Neural cell (in vitro differentiated cells): Measurements from ENCODE around the gene DGKD. TPM values are rescaled to one million over a fixed set of nuclear protein-coding genes. Genes with fewer than 3 reads are reported as not detected.

ENCODE experiments used
- H2AFZ ChIP-seq: fragments of 200-600, 300-800 bp; sonication (generic), shearing (Covaris generic); 2 replicates; pipeline ENCODE4 v1.6.0; 2014; ENCODE audit warnings: low read depth, mild to moderate bottlenecking, antibody characterized with exemption, low read length, moderate library complexity
- H3F3A ChIP-seq: fragments of 200-600 bp; shearing (Covaris generic); 2 replicates; pipeline ENCODE4 v1.6.1; 2016; ENCODE audit warnings: mild to moderate bottlenecking, moderate library complexity, mixed read lengths, antibody characterized with exemption, low read length; ENCODE audit not compliant: insufficient read depth, poor library complexity, severe bottlenecking
- H3K27ac ChIP-seq: fragments of 200-600, 300-800 bp; sonication (generic), shearing (Covaris generic); 2 replicates; pipeline ENCODE4 v1.5.1; 2014; ENCODE audit warnings: mild to moderate bottlenecking, low read length, moderate library complexity
- H3K27me3 ChIP-seq: fragments of 300-800, 200-600 bp; sonication (generic), shearing (Covaris generic); 2 replicates; pipeline ENCODE4 v1.6.0; 2014; ENCODE audit warnings: mild to moderate bottlenecking, low read depth, low read length, moderate library complexity; ENCODE audit not compliant: insufficient read depth
- H3K36me3 ChIP-seq: fragments of 300-800, 200-600 bp; sonication (generic), shearing (Covaris generic); 2 replicates; pipeline ENCODE4 v1.5.1; 2014; ENCODE audit warnings: mild to moderate bottlenecking, antibody characterized with exemption, low read length, moderate library complexity; ENCODE audit not compliant: insufficient read depth
- H3K4me2 ChIP-seq: fragments of 300-800, 200-600 bp; sonication (generic), shearing (Covaris generic); 2 replicates; pipeline ENCODE4 v1.6.0; 2014; ENCODE audit warnings: mild to moderate bottlenecking, low read length
- H3K4me3 ChIP-seq: fragments of 300-800, 200-600 bp; sonication (generic), shearing (Covaris generic); 2 replicates; pipeline ENCODE4 v1.5.1; 2014; ENCODE audit warnings: mild to moderate bottlenecking, low read length, moderate library complexity
- H3K79me2 ChIP-seq: fragments of 200-600 bp; shearing (Covaris generic); replicated peaks from 2 replicates; pipeline ENCODE4 v1.6.0; 2014; ENCODE audit warnings: mild to moderate bottlenecking, low read length, moderate library complexity; ENCODE audit not compliant: insufficient read depth
- H3K9ac ChIP-seq: fragments of 300-800, 200-600 bp; sonication (generic), shearing (Covaris generic); 2 replicates; pipeline ENCODE4 v1.6.1; 2016; ENCODE audit warnings: mild to moderate bottlenecking, low read length, mixed read lengths
- H3K9me2 ChIP-seq: fragments of 200-600 bp; shearing (Covaris generic); 2 replicates; pipeline ENCODE4 v1.6.1; 2016; ENCODE audit warnings: mild to moderate bottlenecking, low read length, mixed read lengths; ENCODE audit not compliant: insufficient read depth
- H3K9me3 ChIP-seq: fragments of 200-600, 300-800 bp; sonication (generic), shearing (Covaris generic); 2 replicates; pipeline ENCODE4 v1.6.1; 2016; ENCODE audit warnings: mild to moderate bottlenecking, mixed run types, low read length, moderate library complexity, mixed read lengths
- H4K20me1 ChIP-seq: fragments of 200-600 bp; shearing (Covaris generic); 2 replicates; pipeline ENCODE4 v1.6.1; 2016; ENCODE audit warnings: mild to moderate bottlenecking, mixed run types; ENCODE audit not compliant: insufficient read depth
- CTCF ChIP-seq: fragments of 450-650 bp; IDR thresholded peaks from 2 replicates; pipeline ENCODE4 v1.5.1; 2014; ENCODE audit warnings: antibody characterized with exemption, mild to moderate bottlenecking, moderate library complexity; ENCODE audit not compliant: poor library complexity, severe bottlenecking
- EZH2 ChIP-seq: fragments of 200-600, 300-800 bp; shearing (Covaris generic), sonication (generic); IDR thresholded peaks from 2 replicates; pipeline ENCODE4 v1.6.1; 2014; ENCODE audit warnings: antibody characterized with exemption, low read length, borderline replicate concordance, mild to moderate bottlenecking; ENCODE audit not compliant: insufficient read depth, poor library complexity, severe bottlenecking
- MXI1 ChIP-seq: fragments of 450-650 bp; conservative IDR thresholded peaks from 2 replicates; pipeline ENCODE4 v1.6.1; 2014; ENCODE audit warnings: antibody characterized with exemption, mild to moderate bottlenecking; ENCODE audit not compliant: poor library complexity, severe bottlenecking
- POLR2AphosphoS5 ChIP-seq: IDR thresholded peaks from 2 replicates; pipeline ENCODE4 v1.6.1; 2012
- RAD21 ChIP-seq: fragments of 450-650 bp; conservative IDR thresholded peaks from 2 replicates; pipeline ENCODE4 v1.6.1; 2014; ENCODE audit warnings: antibody characterized with exemption, mild to moderate bottlenecking, moderate library complexity
- REST ChIP-seq: IDR thresholded peaks from 2 replicates; pipeline ENCODE4 v1.6.1; 2012; ENCODE audit warnings: borderline replicate concordance
- SMC3 ChIP-seq: fragments of 450-650 bp; conservative IDR thresholded peaks from 2 replicates; pipeline ENCODE4 v1.6.1; 2014; ENCODE audit warnings: antibody characterized with exemption, mild to moderate bottlenecking, moderate library complexity; ENCODE audit not compliant: poor library complexity
- TAF1 ChIP-seq: IDR thresholded peaks from 2 replicates; pipeline ENCODE4 v1.6.1; 2012; ENCODE audit warnings: low read depth
- polyA plus RNA-seq: library from polyadenylated mRNA; depleted of rRNA; stranded (reverse); fragments of >200 nt; gene quantifications from 2 replicates; pipeline ENCODE4 v1.2.3, GENCODE V29; 2014

Gene DGKD
- polyA plus RNA-seq, 1 donor from 2014 or later = 36.4 TPM

GRCh38 chr2:233471291-233472035 is 117.2 kb downstream of the DGKD start:
- H3K4me3 ChIP-seq = no peak overlapping the region
- no peak overlapping the region for H2AFZ ChIP-seq
- no peaks in the 10 kb centered on the region for H3K9me3 ChIP-seq
- H3K27ac ChIP-seq = no peak overlapping the region
- H3K79me2 ChIP-seq = no peaks in the 10 kb centered on the region
- TF ChIP-seq MXI1 (no peak), POLR2AphosphoS5 (no peak), RAD21 (no peak), CTCF (no peak), SMC3 (no peak)
- H3K9me2 ChIP-seq = no peaks in the 10 kb centered on the region
- no peak overlapping the region for H3K9ac ChIP-seq
- H4K20me1 ChIP-seq = no peaks in the 10 kb centered on the region
- H3K4me2 ChIP-seq = no peak overlapping the region
- H3K36me3 ChIP-seq = no peaks in the 10 kb centered on the region
- no peaks in the 10 kb centered on the region for H3F3A ChIP-seq
- H3K27me3 ChIP-seq = no peaks in the 10 kb centered on the region

- Histone ChIP-seq H3K36me3 (no peaks in the 10 kb centered on the region), H2AFZ (no peak overlapping the region)
Observed at GRCh38 chr2:233473386-233473791, 119.1 kb downstream of the DGKD start.

More at GRCh38 chr2:233473386-233473791, 119.1 kb downstream of the DGKD start:
- no peak for TF ChIP-seq MXI1
- TF ChIP-seq EZH2 = no peak
- no peak for TF ChIP-seq SMC3
- no peak for TF ChIP-seq CTCF
- TF ChIP-seq POLR2AphosphoS5 = no peak
- TF ChIP-seq RAD21 = no peak
- TF ChIP-seq TAF1 = no peak
- TF ChIP-seq REST = no peak
- no peak overlapping the region for H3K27ac ChIP-seq
- no peak overlapping the region for H3K9ac ChIP-seq
- no peaks in the 10 kb centered on the region for H3K9me3 ChIP-seq
- H3K79me2 ChIP-seq = no peaks in the 10 kb centered on the region
- no peaks in the 10 kb centered on the region for H3K9me2 ChIP-seq
- H3K4me2 ChIP-seq = no peak overlapping the region
- no peak overlapping the region for H3K4me3 ChIP-seq
- no peaks in the 10 kb centered on the region for H3F3A ChIP-seq
- H3K27me3 ChIP-seq = no peaks in the 10 kb centered on the region
- H4K20me1 ChIP-seq = no peaks in the 10 kb centered on the region
